ENCODE data around the gene OPA3.

- no peak for TF ChIP-seq CTCF (IDR thresholded peaks at IDR 0.05)
- no peak for TF ChIP-seq POLR2AphosphoS5 (IDR thresholded peaks at IDR 0.05)
Measured at GRCh38 chr19:45553464-45553863, 31.1 kb downstream of the OPA3 start.
